DOHH2 (cell line): Measurements from ENCODE around the gene E2F4.
A peak's percentile ranks its signal among the peaks of the same experiment; 100 is the strongest.

ENCODE experiments used
- H3F3A ChIP-seq: fragments of 200-600 bp; sonication (generic), shearing (Covaris generic); 2 replicates; pipeline ENCODE4 v1.6.0; 2016; ENCODE audit warnings: antibody characterized with exemption, mild to moderate bottlenecking; ENCODE audit not compliant: control insufficient read depth, insufficient read depth
- H3K27ac ChIP-seq: fragments of 200-600 bp; sonication (generic); 2 replicates; pipeline ENCODE4 v1.5.1; 2014; ENCODE audit warnings: low read depth, mild to moderate bottlenecking, low read length, moderate library complexity
- H3K27me3 ChIP-seq: fragments of 200-600 bp; sonication (generic); 2 replicates; pipeline ENCODE4 v1.6.1; 2014; ENCODE audit warnings: mild to moderate bottlenecking, low read length, mixed read lengths; ENCODE audit not compliant: control insufficient read depth
- H3K36me3 ChIP-seq: fragments of 200-600 bp; sonication (generic); 2 replicates; pipeline ENCODE4 v1.6.1; 2014; ENCODE audit warnings: mild to moderate bottlenecking, low read length, moderate library complexity, mixed read lengths; ENCODE audit not compliant: control insufficient read depth
- H3K4me1 ChIP-seq: fragments of 200-600 bp; sonication (generic); 2 replicates; pipeline ENCODE4 v1.6.1; 2014; ENCODE audit warnings: mild to moderate bottlenecking, low read length, mixed read lengths; ENCODE audit not compliant: control insufficient read depth
- H3K4me2 ChIP-seq: fragments of 200-600 bp; sonication (generic); 2 replicates; pipeline ENCODE4 v1.6.0; 2014; ENCODE audit warnings: mild to moderate bottlenecking, low read length, moderate library complexity
- H3K4me3 ChIP-seq: fragments of 200-600 bp; sonication (generic); 2 replicates; pipeline ENCODE4 v1.5.1; 2014; ENCODE audit warnings: mild to moderate bottlenecking, low read length, mixed read lengths
- H3K79me2 ChIP-seq: fragments of 200-600 bp; sonication (generic); 2 replicates; pipeline ENCODE4 v1.6.1; 2014; ENCODE audit warnings: mild to moderate bottlenecking, low read length, mixed read lengths; ENCODE audit not compliant: control insufficient read depth
- H3K9me2 ChIP-seq: fragments of 200-600 bp; sonication (generic); replicated peaks from 2 replicates; pipeline ENCODE4 v1.6.1; 2014; ENCODE audit warnings: mild to moderate bottlenecking, low read length, mixed read lengths; ENCODE audit not compliant: control insufficient read depth
- H3K9me3 ChIP-seq: fragments of 200-600 bp; sonication (generic); 2 replicates; pipeline ENCODE4 v1.6.1; 2014; ENCODE audit warnings: antibody characterized with exemption, low read length, mixed read lengths; ENCODE audit not compliant: control insufficient read depth, insufficient read depth
- H4K20me1 ChIP-seq: fragments of 200-600 bp; sonication (generic); 2 replicates; pipeline ENCODE4 v1.6.0; 2014; ENCODE audit warnings: low read depth, mild to moderate bottlenecking, antibody characterized with exemption, low read length, moderate library complexity; ENCODE audit not compliant: control insufficient read depth, insufficient read depth
- CTCF ChIP-seq: fragments of 200-600 bp; sonication (generic); IDR thresholded peaks from one replicate; pipeline ENCODE4 v1.5.1; 2014; ENCODE audit warnings: antibody characterized with exemption, mild to moderate bottlenecking, low read depth, low read length; ENCODE audit not compliant: poor library complexity, severe bottlenecking
- EZH2phosphoT487 ChIP-seq: fragments of 200-600 bp; sonication (generic); IDR thresholded peaks from 2 replicates; pipeline ENCODE4 v1.6.1; 2017; ENCODE audit warnings: borderline replicate concordance, mild to moderate bottlenecking, antibody characterized with exemption, low read length, moderate library complexity, mixed read lengths

Gene E2F4

DNA sequence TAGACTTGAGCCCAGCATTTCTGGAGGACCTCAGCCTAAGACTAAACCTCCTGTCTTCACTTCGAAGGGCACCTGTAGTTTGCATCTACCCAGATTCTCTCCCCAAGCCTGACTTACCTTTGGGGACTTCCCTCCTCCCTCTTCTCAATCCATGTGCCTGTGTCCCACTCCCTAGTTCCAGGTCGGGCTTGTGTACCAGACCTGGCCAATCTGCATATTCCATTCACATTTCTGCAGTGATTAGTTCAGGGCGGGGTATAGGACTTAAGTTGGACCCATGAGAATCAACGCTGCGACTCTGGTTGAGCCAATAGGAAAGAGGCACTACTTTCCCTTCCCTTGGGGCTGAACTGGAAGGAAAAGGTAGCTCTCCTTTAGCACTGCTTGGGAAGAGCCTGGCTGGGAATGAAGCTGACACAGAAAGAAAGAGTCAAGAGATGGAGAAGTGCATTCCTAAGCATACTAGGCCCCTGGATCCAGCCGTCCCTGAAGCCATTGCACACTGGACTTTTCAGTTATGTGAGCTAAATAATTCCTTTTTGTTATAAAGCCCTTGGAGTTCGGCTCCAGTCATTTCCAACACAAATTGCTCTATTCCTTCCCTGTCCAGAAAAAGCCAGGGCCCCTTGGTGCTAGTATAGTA, 34.7 kb upstream of the E2F4 start:
- Histone ChIP-seq H4K20me1 (peaks cover 9% of the 10 kb centered on the region; the same call in 1 of the 2 replicates), H3K9me3 (no peaks in the 10 kb centered on the region), H3K79me2 (no peaks in the 10 kb centered on the region), H3K4me3 (no peak overlapping the region), H3F3A (peaks cover 13% of the 10 kb centered on the region), H3K4me1 (peaks cover 31% of the 10 kb centered on the region), H3K27ac (no peak overlapping the region), H3K9me2 (no peaks in the 10 kb centered on the region), H3K36me3 (no peaks in the 10 kb centered on the region), H3K4me2 (no peak overlapping the region), H3K27me3 (peaks cover 16% of the 10 kb centered on the region)
- TF ChIP-seq EZH2phosphoT487 (no peak), CTCF (no peak)

- Histone ChIP-seq H3K79me2 (no peaks in the 10 kb centered on the region), H3K27ac (no peak overlapping the region), H3K36me3 (no peaks in the 10 kb centered on the region), H3K27me3 (peaks cover 25% of the 10 kb centered on the region), H3K9me3 (no peaks in the 10 kb centered on the region), H3F3A (peaks cover 13% of the 10 kb centered on the region), H4K20me1 (peaks cover 13% of the 10 kb centered on the region; the same call in 1 of the 2 replicates), H3K9me2 (no peaks in the 10 kb centered on the region), H3K4me3 (peak overlapping the region; percentile 90), H3K4me1 (peaks cover 36% of the 10 kb centered on the region), H3K4me2 (peak overlapping the region; percentile 93)
- no peak for TF ChIP-seq CTCF
- TF ChIP-seq EZH2phosphoT487, result no peak
Measured at GRCh38 chr16:67157892-67158635, 33.9 kb upstream of the E2F4 start.

DNA sequence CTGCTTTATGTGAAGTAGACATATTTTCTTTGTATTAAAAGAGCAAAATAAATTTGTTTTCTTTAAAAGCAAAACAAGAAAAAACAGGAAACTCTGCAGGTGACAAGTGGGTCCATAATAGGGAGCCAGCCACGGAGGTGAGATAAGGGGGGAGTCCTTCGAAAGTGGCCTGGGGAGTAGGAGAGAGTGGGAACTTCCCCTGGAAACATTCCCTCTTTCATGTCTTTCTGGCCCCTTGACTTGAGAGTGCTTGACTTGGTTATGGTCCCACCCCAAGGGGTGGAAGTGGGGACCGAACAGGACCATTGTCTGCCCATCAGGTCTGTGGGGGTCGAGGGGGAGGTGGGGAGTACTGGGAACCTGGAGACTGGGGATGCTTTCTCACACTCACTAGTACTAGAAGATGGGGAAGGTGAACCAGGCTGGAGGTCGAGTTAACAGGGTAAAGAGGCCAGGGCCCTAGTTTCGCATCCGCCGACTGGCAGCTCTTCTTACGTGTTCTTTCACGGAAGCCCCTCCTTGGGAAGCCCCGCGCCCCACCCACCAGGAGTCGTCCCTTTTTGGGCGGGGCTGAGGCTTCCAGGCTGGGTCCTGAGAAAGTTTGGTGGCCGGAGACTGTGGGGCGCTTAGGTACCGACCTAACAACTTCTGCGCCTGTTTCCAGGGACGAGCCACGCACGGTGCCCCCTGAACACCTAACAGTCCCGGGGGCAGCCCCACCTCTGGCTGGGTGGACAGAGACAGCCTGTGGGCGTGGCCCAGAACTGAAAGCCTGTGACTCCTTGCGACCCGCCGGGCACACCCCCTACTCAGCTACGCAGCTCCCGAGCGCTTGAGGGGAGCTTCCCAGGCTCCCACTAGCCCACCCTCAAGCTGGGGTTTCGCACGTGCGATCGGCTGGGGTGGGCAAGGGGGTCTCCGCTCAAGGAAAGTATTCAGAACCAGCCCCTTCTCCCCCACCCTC, 33.0 kb upstream of the E2F4 start:
- Histone ChIP-seq H3K4me1 (peaks cover 44% of the 10 kb centered on the region), H3K27ac (no peak overlapping the region), H3K9me3 (no peaks in the 10 kb centered on the region)

More for the DNA sequence above, 33.0 kb upstream of the E2F4 start:
- H3K4me2 ChIP-seq, result peak overlapping the region; percentile 93
- peaks cover 33% of the 10 kb centered on the region for H3K27me3 ChIP-seq
- H4K20me1 ChIP-seq, result peaks cover 13% of the 10 kb centered on the region; the same call in 1 of the 2 replicates
- peaks cover 13% of the 10 kb centered on the region for H3F3A ChIP-seq
- no peak for TF ChIP-seq EZH2phosphoT487
- no peak for TF ChIP-seq CTCF
- no peaks in the 10 kb centered on the region for H3K9me2 ChIP-seq
- no peaks in the 10 kb centered on the region for H3K36me3 ChIP-seq
- H3K79me2 ChIP-seq, result no peaks in the 10 kb centered on the region
- H3K4me3 ChIP-seq, result peak overlapping the region; percentile 90
